ENCODE results near the gene NOS1AP.

DNA sequence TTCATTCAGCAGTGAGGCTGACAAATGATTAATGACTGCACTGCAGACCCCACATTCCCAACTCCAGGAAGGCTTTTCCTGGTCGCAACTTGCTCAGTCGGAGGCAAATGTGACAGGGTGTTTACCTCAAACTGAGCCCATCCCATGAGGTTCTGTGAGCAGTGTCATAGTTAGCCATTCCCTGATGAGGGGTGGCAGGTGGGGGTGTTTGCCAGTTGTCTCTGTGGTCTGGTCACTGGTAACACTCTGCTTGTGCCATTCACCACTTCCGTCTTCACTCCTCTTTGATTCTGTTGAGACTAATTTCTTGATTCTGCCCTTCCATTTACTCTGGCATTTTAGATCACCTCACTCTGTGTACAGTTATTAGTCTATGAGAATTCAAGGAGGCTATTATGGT lies 73.5 kb downstream of the NOS1AP start:
- TF ChIP-seq, protein P1, sequence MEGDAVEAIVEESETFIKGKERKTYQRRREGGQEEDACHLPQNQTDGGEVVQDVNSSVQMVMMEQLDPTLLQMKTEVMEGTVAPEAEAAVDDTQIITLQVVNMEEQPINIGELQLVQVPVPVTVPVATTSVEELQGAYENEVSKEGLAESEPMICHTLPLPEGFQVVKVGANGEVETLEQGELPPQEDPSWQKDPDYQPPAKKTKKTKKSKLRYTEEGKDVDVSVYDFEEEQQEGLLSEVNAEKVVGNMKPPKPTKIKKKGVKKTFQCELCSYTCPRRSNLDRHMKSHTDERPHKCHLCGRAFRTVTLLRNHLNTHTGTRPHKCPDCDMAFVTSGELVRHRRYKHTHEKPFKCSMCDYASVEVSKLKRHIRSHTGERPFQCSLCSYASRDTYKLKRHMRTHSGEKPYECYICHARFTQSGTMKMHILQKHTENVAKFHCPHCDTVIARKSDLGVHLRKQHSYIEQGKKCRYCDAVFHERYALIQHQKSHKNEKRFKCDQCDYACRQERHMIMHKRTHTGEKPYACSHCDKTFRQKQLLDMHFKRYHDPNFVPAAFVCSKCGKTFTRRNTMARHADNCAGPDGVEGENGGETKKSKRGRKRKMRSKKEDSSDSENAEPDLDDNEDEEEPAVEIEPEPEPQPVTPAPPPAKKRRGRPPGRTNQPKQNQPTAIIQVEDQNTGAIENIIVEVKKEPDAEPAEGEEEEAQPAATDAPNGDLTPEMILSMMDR (IDR thresholded peaks at IDR 0.05), result no peak
- TF ChIP-seq POLR2A (IDR thresholded peaks at IDR 0.05), result no peak
